Epidermal melanocyte (primary cell): ENCODE data around the gene SOCS4.
"Not testable (repeated sequence)": the region's sequence is repeated elsewhere in the genome, so short reads cannot be mapped to it uniquely, and the experiment has no call there.

ENCODE experiments used
- DNase-seq: peaks from one replicate; pipeline ENCODE4 v3.0.0; 2011; ENCODE audit warnings: low spot score; ENCODE audit not compliant: insufficient read length

The SOCS4 gene

GRCh38 chr14:55026793-55027561 lies at the start of gene SOCS4, which contains the start of gene WDHD1:
SOCS4 (plus strand) TSS chr14:55027236; CDS start chr14:55043042, 15,806 bp downstream.
WDHD1 (minus strand) TSS chr14:55027099; CDS start chr14:55026787, 312 bp downstream.
- peak; percentile 85 for DNase-seq

GRCh38 chr14:54979039-54979438 lies 48.0 kb upstream of the SOCS4 start:
- no peak for DNase-seq

GRCh38 chr14:54981698-54982097 lies 45.3 kb upstream of the SOCS4 start:
- DNase-seq: no peak

GRCh38 chr14:54985156-54985555 lies 41.9 kb upstream of the SOCS4 start:
- no peak for DNase-seq

GRCh38 chr14:55000381-55000780 lies 26.7 kb upstream of the SOCS4 start:
- no peak for DNase-seq

GRCh38 chr14:55005071-55005470 lies 22.0 kb upstream of the SOCS4 start:
- no peak for DNase-seq

- DNase-seq: no peak
Measured at GRCh38 chr14:55015006-55015405, 12.0 kb upstream of the SOCS4 start.

GRCh38 chr14:55019968-55020554 lies 7.0 kb upstream of the SOCS4 start:
- DNase-seq: no peak

- DNase-seq: not testable (repeated sequence)
Measured at GRCh38 chr14:55024365-55024764, 2.7 kb upstream of the SOCS4 start.

GRCh38 chr14:55025948-55026347 lies 1.1 kb upstream of the SOCS4 start:
- no peak for DNase-seq

- no peak for DNase-seq
Measured at GRCh38 chr14:55026441-55026792, 619 bp upstream of the SOCS4 start.

- DNase-seq: no peak
Measured at GRCh38 chr14:55028066-55028465, 1.0 kb downstream of the SOCS4 start.

- DNase-seq: no peak
Measured at GRCh38 chr14:55028476-55028875, 1.4 kb downstream of the SOCS4 start.

- DNase-seq: no peak
Measured at GRCh38 chr14:55031190-55031589, 4.2 kb downstream of the SOCS4 start.

GRCh38 chr14:55037995-55038394 lies 11.0 kb downstream of the SOCS4 start:
- DNase-seq: not testable (repeated sequence)

- DNase-seq: no peak
Measured at GRCh38 chr14:55038708-55039107, 11.7 kb downstream of the SOCS4 start.

- no peak for DNase-seq
Measured at GRCh38 chr14:55043528-55043927, 16.5 kb downstream of the SOCS4 start.

- no peak for DNase-seq
Measured at GRCh38 chr14:55045087-55045486, 18.1 kb downstream of the SOCS4 start.

GRCh38 chr14:55047301-55048053 lies 20.4 kb downstream of the SOCS4 start:
- DNase-seq: no peak

- no peak for DNase-seq
Measured at GRCh38 chr14:55048900-55049436, 21.9 kb downstream of the SOCS4 start.

- no peak for DNase-seq
Measured at GRCh38 chr14:55051165-55051422, 24.1 kb downstream of the SOCS4 start.
